Lung (tissue), 12 donors: Measurements from ENCODE around the gene C3orf20. TPM values are rescaled to one million over a fixed set of nuclear protein-coding genes. Genes with fewer than 3 reads are reported as not detected.
A peak's percentile ranks its signal among the peaks of the same experiment; 100 is the strongest.

Experiments used
- ATAC-seq: fragments of 200-7000 bp; cut with Tn5 transposase; one replicate; pipeline ENCODE4 v1.9.1; 2020; ENCODE audit warnings: moderate number of reproducible peaks; ENCODE audit not compliant: insufficient read depth, low FRiP score
- DNase-seq, 3 donors: peaks; one replicate each; pipeline ENCODE4 v3.0.0-alpha.2; 2013 to 2017
- H3K27ac ChIP-seq, 2 donors: one replicate each; pipeline ENCODE4 v1.5.1; 2013; ENCODE audit warnings: mild to moderate bottlenecking in 2 of 2, moderate library complexity in 2 of 2, control low read depth in 1 of 2, inconsistent platforms in 1 of 2, low read depth in 1 of 2, low read length in 1 of 2
- H3K27me3 ChIP-seq, 3 donors: one replicate each; pipeline ENCODE4 v1.5.1; 2013; ENCODE audit warnings: low read length in 2 of 3; ENCODE audit not compliant: control insufficient read depth in 3 of 3, insufficient read depth in 3 of 3
- H3K36me3 ChIP-seq, 4 donors: one replicate each; pipeline ENCODE4 v1.5.1; 2013; ENCODE audit warnings: low read length in 4 of 4, mild to moderate bottlenecking in 1 of 4, moderate library complexity in 1 of 4; ENCODE audit not compliant: control insufficient read depth in 4 of 4, insufficient read depth in 4 of 4
- H3K4me1 ChIP-seq, 5 donors: one replicate each; pipeline ENCODE4 v1.5.1; 2013; ENCODE audit warnings: low read length in 5 of 5, mild to moderate bottlenecking in 2 of 5, moderate library complexity in 1 of 5; ENCODE audit not compliant: control insufficient read depth in 5 of 5, insufficient read depth in 5 of 5
- H3K4me3 ChIP-seq: one replicate; pipeline ENCODE4 v1.5.1; 2013; ENCODE audit warnings: mild to moderate bottlenecking, control low read depth, moderate library complexity
- H3K9ac ChIP-seq, 2 donors: one replicate each; pipeline ENCODE4 v1.5.1; 2013; ENCODE audit warnings: low read length in 2 of 2, control low read depth in 1 of 2; ENCODE audit not compliant: insufficient read depth in 1 of 2
- H3K9me3 ChIP-seq, 4 donors: one replicate each; pipeline ENCODE4 v1.5.1; 2013; ENCODE audit warnings: low read length in 3 of 4, mild to moderate bottlenecking in 1 of 4, moderate library complexity in 1 of 4; ENCODE audit not compliant: control insufficient read depth in 4 of 4, insufficient read depth in 3 of 4
- CTCF ChIP-seq: IDR thresholded peaks from 2 replicates; pipeline ENCODE4 v1.5.1; 2012; ENCODE audit warnings: mild to moderate bottlenecking; ENCODE audit errors: control extremely low read depth, extremely low read depth
- WGBS, 2 donors: extraction: QIAGEN DNeasy Blood & Tissue Kit; methylation state at CpG; one replicate each; pipeline ENCODE4 v1.1.7; 2013; 5-methylcytosine and 5-hydroxymethylcytosine counted together
- polyA plus RNA-seq, 2 donors: library from polyadenylated mRNA; stranded (reverse); fragments of 200-250 nt; gene quantifications; one replicate each; pipeline ENCODE4 v1.2.1, GENCODE V29; 2013
- total RNA-seq, 2 donors: library from RNA; depleted of rRNA in 1 of 2; stranded (reverse); fragments of >200 nt in 1 of 2; gene quantifications; one replicate each; pipeline ENCODE4 v1.2.1, GENCODE V29; 2014 to 2021
- donor health status: control.
- donor health status: control.
- donor health status: Bipolar disorder and iron deficiency.
- donor health status: healthy.
- donor health status: DM: yes; HTN: yes; CAD: no.

The C3orf20 gene
- total and polyA plus RNA-seq, 4 donors: 0.03 to 0.14 (median 0.12) TPM; not detected in 1

DNA sequence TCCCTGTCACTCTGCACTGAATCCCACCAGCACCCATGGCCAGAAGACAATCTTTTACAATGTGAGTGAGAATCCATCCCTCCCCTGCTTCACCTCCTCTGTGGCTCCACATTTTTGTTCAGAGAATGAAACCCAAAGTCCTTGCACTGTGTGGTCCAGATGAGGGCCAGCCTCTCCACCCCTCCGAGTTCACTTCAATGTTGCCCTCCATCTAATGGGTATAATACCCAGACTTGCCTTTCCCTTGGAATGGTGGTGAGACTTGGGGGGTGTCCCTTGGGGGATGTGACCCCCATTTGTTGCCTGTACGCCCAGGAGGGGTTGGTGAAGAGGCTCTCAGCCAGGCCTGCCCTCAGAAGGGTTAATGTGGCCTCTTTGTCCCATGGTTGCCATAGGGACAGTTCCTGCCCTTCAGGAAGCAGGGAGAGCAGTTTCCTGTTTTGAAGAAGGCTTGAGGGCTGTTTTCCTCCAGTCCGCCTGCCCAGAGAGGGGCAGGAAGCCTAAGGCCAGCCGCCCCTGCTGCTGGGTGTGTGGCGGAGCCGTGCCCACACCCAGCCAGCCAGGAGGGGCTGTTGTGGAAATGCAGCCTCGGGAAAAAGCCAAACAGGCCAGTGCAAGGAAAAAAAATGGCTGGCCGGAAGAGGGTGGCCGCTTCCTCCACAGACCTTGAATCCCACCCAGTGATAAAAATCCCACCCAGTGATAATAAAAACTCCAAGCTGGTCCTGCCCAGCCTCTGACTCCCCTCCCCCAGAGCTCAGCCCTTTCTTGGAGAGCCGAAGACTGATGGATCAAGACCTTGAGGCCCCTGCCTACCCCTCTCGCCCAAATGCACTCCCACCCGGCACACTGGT, 129.3 kb downstream of the C3orf20 start:
- peaks cover 0 to 13% (median 0%) of the 10 kb centered on the region in 5 donors for H3K4me1 ChIP-seq

DNA sequence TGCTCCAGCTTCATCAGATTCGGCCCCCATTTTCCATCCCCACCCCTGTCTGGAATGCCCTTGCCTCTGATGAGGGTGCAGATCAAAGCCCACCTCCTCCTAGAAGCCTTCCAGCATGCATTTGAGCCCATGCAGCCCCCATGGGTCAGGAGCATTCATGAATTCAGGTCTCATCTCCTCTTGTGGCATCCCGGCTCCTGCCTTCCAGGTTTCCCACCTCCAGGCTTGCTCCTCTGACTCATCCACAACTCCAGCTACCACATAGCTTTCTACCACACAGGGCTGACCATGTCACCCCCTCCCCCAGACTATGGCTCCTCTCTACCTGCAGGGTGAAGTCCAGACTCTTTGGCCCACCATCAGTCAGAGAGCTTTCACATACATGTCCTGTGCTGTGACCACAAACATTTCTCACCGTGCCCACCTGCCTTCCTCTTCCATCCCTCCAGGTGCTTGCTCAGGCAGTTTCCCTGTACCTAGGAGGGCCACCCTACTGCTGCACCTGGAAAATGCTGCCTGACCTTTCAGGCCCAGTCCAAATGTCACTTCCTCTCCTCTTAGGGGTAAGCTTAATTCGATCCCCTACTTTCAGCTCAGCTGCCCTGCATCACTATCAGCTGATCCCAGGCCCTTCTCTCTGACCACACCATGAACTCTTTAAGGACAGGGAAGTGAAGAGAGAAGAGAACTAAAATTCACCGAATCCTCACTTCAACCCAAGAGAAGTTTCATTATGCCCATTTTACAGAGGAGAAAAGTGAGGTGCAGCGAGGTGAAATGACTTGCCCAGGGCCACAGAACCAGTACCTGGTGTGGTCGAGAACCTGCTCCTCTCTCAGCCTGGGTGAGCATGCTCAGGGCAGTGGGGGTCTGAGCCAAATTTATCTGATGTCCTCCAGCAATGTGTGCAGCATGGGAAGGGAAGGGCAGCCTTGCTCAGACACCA, 130.2 kb downstream of the C3orf20 start:
- Histone ChIP-seq H3K27me3 (peaks cover 0 to 27% (median 0%) of the 10 kb centered on the region in 3 donors), H3K4me3 (no peak overlapping the region), H3K9me3 (no peaks in the 10 kb centered on the region), H3K4me1 (peaks cover 0 to 20% (median 0%) of the 10 kb centered on the region in 5 donors), H3K27ac (peak overlapping the region in 1 of 2 donors; percentile 87), H3K36me3 (no peaks in the 10 kb centered on the region), H3K9ac (no peak overlapping the region)
- TF ChIP-seq CTCF: no peak
- DNase-seq (no peak), ATAC-seq (no peak)
- WGBS, 2 donors: 58 to 66% methylated on average over 7 of the region's 7 CpGs

More for the DNA sequence above, 129.3 kb downstream of the C3orf20 start:
- Histone ChIP-seq H3K36me3 (no peaks in the 10 kb centered on the region), H3K9me3 (no peaks in the 10 kb centered on the region), H3K27me3 (peaks cover 0 to 23% (median 0%) of the 10 kb centered on the region in 3 donors), H3K27ac (peak overlapping the region in 1 of 2 donors; percentile 87), H3K9ac (no peak overlapping the region), H3K4me3 (no peak overlapping the region)
- no peak for TF ChIP-seq CTCF
- 40 to 47% methylated on average over 12 of the region's 12 CpGs for WGBS, 2 donors
- ATAC-seq (no peak), DNase-seq (peak; percentile 44 to 67 (median 47))

DNA sequence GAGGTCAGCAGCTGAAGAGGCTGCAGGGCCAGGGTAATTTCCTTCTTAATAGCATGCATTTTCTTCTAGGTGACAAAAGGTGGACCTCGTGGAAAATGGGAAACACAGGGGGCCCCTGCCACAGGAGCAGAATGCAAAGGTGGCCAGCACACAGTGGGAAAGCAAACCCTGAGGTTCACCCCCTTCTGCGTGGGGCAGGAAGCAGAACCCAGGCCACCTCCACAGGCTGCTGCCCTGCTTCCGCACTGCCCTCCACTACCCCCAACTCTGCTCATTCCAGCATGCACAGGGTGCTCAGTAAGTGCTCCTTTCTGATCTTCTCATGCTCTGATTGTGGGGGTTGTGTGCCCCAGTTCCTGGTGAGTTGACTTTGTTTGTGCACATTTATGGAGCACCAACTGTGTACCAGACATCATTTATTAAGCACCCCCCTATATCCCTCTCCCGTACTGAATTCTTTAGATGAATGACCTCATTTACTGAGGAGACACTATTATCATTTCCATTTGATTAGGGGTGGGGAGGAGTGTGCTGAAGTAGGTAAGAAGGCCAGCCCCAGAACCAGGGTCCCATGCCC, 131.1 kb downstream of the C3orf20 start:
- Histone ChIP-seq H3K4me1 (peaks cover 0 to 20% (median 0%) of the 10 kb centered on the region in 5 donors), H3K4me3 (no peak overlapping the region), H3K27me3 (peaks cover 0 to 28% (median 0%) of the 10 kb centered on the region in 3 donors), H3K36me3 (no peaks in the 10 kb centered on the region), H3K27ac (peak overlapping the region in 1 of 2 donors; percentile 78), H3K9me3 (no peaks in the 10 kb centered on the region), H3K9ac (no peak overlapping the region)
- no peak for TF ChIP-seq CTCF
- WGBS, 2 donors: 51 to 58% methylated on average over 4 of the region's 4 CpGs
- ATAC-seq (no peak), DNase-seq (no peak)
